ENCODE results near the gene SREBF1.

Gene SREBF1

DNA sequence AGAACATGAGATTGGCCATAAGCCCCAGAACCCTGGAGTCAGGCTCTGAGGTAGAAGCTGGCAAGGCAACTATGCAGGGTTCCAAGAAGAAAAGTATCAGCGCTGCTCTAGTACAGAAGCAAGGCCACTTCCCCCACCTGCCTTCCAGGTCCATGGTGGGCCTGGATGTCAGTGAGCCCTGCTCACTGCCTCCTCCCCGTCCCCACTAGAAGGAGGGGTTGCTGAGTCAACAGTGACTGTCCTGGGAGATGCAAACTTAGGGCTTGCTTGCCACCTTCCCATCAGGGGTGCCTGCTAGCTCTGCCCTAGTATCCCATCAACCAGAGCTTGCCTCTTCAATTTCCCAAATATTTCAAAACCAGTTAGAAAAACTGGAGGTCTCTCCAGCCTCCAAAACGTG, 29.6 kb upstream of the SREBF1 start:
- no peak overlapping the region for H3K4me2 ChIP-seq (ENCODE audit: insufficient read depth, low read length)
- no peaks in the 10 kb centered on the region for H3K9me3 ChIP-seq (ENCODE audit: insufficient read depth, low read length, severe bottlenecking)
- H2AFZ ChIP-seq (ENCODE audit: low read depth, low read length): no peak overlapping the region
- H3K27ac ChIP-seq (ENCODE audit: low read length): no peak overlapping the region
- DNase-seq: no peak
- no peaks in the 10 kb centered on the region; the same call in 1 of the 2 replicates for H4K20me1 ChIP-seq (ENCODE audit: insufficient read depth, low read length)
- H3K9ac ChIP-seq (ENCODE audit: low read depth, low read length): no peak overlapping the region
- H3K4me1 ChIP-seq (ENCODE audit: insufficient read depth, low read length): peaks cover 9% of the 10 kb centered on the region
- no peaks in the 10 kb centered on the region for H3K79me2 ChIP-seq (ENCODE audit: insufficient read depth, low read length)
- no peaks in the 10 kb centered on the region for H3K36me3 ChIP-seq (ENCODE audit: insufficient read depth, low read length)
- TF ChIP-seq, protein P1, sequence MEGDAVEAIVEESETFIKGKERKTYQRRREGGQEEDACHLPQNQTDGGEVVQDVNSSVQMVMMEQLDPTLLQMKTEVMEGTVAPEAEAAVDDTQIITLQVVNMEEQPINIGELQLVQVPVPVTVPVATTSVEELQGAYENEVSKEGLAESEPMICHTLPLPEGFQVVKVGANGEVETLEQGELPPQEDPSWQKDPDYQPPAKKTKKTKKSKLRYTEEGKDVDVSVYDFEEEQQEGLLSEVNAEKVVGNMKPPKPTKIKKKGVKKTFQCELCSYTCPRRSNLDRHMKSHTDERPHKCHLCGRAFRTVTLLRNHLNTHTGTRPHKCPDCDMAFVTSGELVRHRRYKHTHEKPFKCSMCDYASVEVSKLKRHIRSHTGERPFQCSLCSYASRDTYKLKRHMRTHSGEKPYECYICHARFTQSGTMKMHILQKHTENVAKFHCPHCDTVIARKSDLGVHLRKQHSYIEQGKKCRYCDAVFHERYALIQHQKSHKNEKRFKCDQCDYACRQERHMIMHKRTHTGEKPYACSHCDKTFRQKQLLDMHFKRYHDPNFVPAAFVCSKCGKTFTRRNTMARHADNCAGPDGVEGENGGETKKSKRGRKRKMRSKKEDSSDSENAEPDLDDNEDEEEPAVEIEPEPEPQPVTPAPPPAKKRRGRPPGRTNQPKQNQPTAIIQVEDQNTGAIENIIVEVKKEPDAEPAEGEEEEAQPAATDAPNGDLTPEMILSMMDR (IDR thresholded peaks at IDR 0.05; ENCODE audit: borderline replicate concordance, extremely low read depth, low read length, poor library complexity, severe bottlenecking): no peak
- TF ChIP-seq EZH2 (IDR thresholded peaks at IDR 0.05; ENCODE audit: borderline replicate concordance, low read depth, low read length, severe bottlenecking): no peak
- no peak overlapping the region for H3K4me3 ChIP-seq (ENCODE audit: low read depth in 1 of 2, low read length in 2 of 2)
- H3K27me3 ChIP-seq (ENCODE audit: insufficient read depth, low read length, poor library complexity): no peaks in the 10 kb centered on the region
- no peak for ATAC-seq (ENCODE audit: insufficient read depth, low read depth)

DNA sequence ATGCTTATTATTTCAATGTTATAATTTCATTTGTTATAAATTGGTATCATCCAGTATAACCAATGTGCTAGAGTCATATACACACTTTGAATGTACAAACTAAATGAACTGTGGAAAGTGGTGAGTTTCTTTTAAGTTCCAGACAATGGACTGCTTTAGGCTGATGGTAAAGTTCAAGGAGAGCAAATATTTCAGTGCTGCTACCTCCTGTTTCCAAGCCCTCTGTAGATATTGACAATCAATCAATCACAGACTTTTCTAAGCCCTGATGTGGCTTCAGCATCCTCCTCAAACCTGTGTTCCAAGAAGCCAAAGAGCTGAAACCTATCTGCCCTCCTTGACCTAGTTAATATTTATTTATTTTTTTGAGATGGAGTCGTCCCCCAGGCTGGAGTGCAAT, 28.2 kb upstream of the SREBF1 start:
- Histone ChIP-seq H3K27ac (ENCODE audit: low read length) (no peak overlapping the region), H3K79me2 (ENCODE audit: insufficient read depth, low read length) (no peaks in the 10 kb centered on the region), H3K9me3 (ENCODE audit: insufficient read depth, low read length, severe bottlenecking) (no peaks in the 10 kb centered on the region), H4K20me1 (ENCODE audit: insufficient read depth, low read length) (peaks cover under 1% of the 10 kb centered on the region; the same call in 1 of the 2 replicates), H3K4me2 (ENCODE audit: insufficient read depth, low read length) (no peak overlapping the region), H3K9ac (ENCODE audit: low read depth, low read length) (no peak overlapping the region), H3K27me3 (ENCODE audit: insufficient read depth, low read length, poor library complexity) (no peaks in the 10 kb centered on the region), H2AFZ (ENCODE audit: low read depth, low read length) (no peak overlapping the region), H3K4me1 (ENCODE audit: insufficient read depth, low read length) (peaks cover 9% of the 10 kb centered on the region), H3K4me3 (ENCODE audit: low read depth in 1 of 2, low read length in 2 of 2) (no peak overlapping the region), H3K36me3 (ENCODE audit: insufficient read depth, low read length) (no peaks in the 10 kb centered on the region)
- no peak for ATAC-seq (ENCODE audit: insufficient read depth, low read depth)
- no peak for DNase-seq
- TF ChIP-seq EZH2 (IDR thresholded peaks at IDR 0.05; ENCODE audit: borderline replicate concordance, low read depth, low read length, severe bottlenecking): no peak
- TF ChIP-seq, protein P1 (IDR thresholded peaks at IDR 0.05; ENCODE audit: borderline replicate concordance, extremely low read depth, low read length, poor library complexity, severe bottlenecking): no peak

DNA sequence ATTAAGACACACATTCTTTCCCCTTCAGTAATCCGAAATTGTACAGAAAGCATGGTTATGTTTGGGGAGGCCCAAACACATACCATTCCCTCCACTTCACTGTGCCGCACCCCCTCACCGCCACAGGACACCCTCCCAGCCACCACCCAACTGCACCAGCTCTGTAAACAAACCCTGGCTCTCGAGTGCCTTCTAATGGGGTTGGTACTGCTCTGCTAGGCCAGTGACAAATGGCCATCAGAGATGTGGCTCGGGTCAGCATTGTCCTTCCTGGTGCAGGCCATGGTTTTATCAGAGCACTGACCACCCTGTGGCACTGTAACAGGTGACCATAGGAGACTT, 24.0 kb upstream of the SREBF1 start:
- H2AFZ ChIP-seq (ENCODE audit: low read depth, low read length): no peak overlapping the region
- H3K27me3 ChIP-seq (ENCODE audit: insufficient read depth, low read length, poor library complexity): no peaks in the 10 kb centered on the region
- DNase-seq (no peak), ATAC-seq (ENCODE audit: insufficient read depth, low read depth) (no peak)
- no peaks in the 10 kb centered on the region for H3K4me1 ChIP-seq (ENCODE audit: insufficient read depth, low read length)
- no peak overlapping the region for H3K9ac ChIP-seq (ENCODE audit: low read depth, low read length)
- H3K79me2 ChIP-seq (ENCODE audit: insufficient read depth, low read length): no peaks in the 10 kb centered on the region
- no peak overlapping the region for H3K4me2 ChIP-seq (ENCODE audit: insufficient read depth, low read length)
- H3K9me3 ChIP-seq (ENCODE audit: insufficient read depth, low read length, severe bottlenecking): no peaks in the 10 kb centered on the region
- H4K20me1 ChIP-seq (ENCODE audit: insufficient read depth, low read length): peaks cover 3% of the 10 kb centered on the region; the same call in 1 of the 2 replicates
- no peak overlapping the region for H3K4me3 ChIP-seq (ENCODE audit: low read depth in 1 of 2, low read length in 2 of 2)
- no peaks in the 10 kb centered on the region for H3K36me3 ChIP-seq (ENCODE audit: insufficient read depth, low read length)
- TF ChIP-seq, protein P1 (IDR thresholded peaks at IDR 0.05; ENCODE audit: borderline replicate concordance, extremely low read depth, low read length, poor library complexity, severe bottlenecking): no peak
- TF ChIP-seq EZH2 (IDR thresholded peaks at IDR 0.05; ENCODE audit: borderline replicate concordance, low read depth, low read length, severe bottlenecking): no peak
- no peak overlapping the region for H3K27ac ChIP-seq (ENCODE audit: low read length)
